Measurements from ENCODE around the gene CCDC68. TPM values are rescaled to one million over a fixed set of nuclear protein-coding genes. Genes with fewer than 3 reads are reported as not detected.

Gene CCDC68
- total RNA-seq, 1 experiment from 2014 or later, result 3.1 TPM

GRCh38 chr18:54957996-54958395 lies 1.3 kb downstream of the CCDC68 start:
- H3K9ac ChIP-seq (ENCODE audit: low read length), result no peak overlapping the region
- peak; percentile 34 for DNase-seq
- H4K20me1 ChIP-seq (ENCODE audit: low read length), result no peaks in the 10 kb centered on the region
- peak overlapping the region; percentile 97; the same call in 1 of the 2 replicates for H2AFZ ChIP-seq (ENCODE audit: low read length)
- no peak overlapping the region for H3K27ac ChIP-seq (ENCODE audit: low read length)
- TF ChIP-seq CTCF (conservative IDR thresholded peaks at IDR 0.05; ENCODE audit: low read depth, low read length) (no peak), EZH2phosphoT487 (IDR thresholded peaks at IDR 0.05; ENCODE audit: borderline replicate concordance, low read length) (no peak), EZH2 (IDR thresholded peaks at IDR 0.05; ENCODE audit: low read length, unreplicated experiment) (no peak)
- no peaks in the 10 kb centered on the region for H3F3A ChIP-seq (ENCODE audit: low read length, unreplicated experiment)
- peak overlapping the region; percentile 80; the same call in 1 of the 2 replicates for H3K4me3 ChIP-seq (ENCODE audit: low read length)
- no peaks in the 10 kb centered on the region for H3K9me3 ChIP-seq (ENCODE audit: low read length)
- H3K9me2 ChIP-seq (replicated peaks; ENCODE audit: low read length), result no peaks in the 10 kb centered on the region
- ChIA-PET CTCF (interaction anchor here (1.0 kb wide), 1 partner anchor 279 kb away, joined by 4 read pairs; no protein-coding TSS in a partner anchor), POLR2A (ENCODE audit: unreplicated experiment) (no interaction called here)
- no peaks in the 10 kb centered on the region for H3K27me3 ChIP-seq (ENCODE audit: low read length)
- peak overlapping the region; percentile 95 for H3K4me2 ChIP-seq (ENCODE audit: low read length)
- H3K36me3 ChIP-seq (ENCODE audit: low read depth, low read length), result no peaks in the 10 kb centered on the region
- ATAC-seq, result peak; percentile 5; the same call in 1 of the 2 replicates
- peaks cover 13% of the 10 kb centered on the region for H3K4me1 ChIP-seq (ENCODE audit: insufficient read depth, low read length)
- intact Hi-C loops (cut with micrococcal nuclease), result loop anchor here (10.0 kb wide), 1 partner anchor 403 kb away; no protein-coding TSS in a partner anchor
- no peaks in the 10 kb centered on the region for H3K79me2 ChIP-seq (ENCODE audit: low read length)
- no TSS peak for BruUV-seq (replicated peaks)

DNA sequence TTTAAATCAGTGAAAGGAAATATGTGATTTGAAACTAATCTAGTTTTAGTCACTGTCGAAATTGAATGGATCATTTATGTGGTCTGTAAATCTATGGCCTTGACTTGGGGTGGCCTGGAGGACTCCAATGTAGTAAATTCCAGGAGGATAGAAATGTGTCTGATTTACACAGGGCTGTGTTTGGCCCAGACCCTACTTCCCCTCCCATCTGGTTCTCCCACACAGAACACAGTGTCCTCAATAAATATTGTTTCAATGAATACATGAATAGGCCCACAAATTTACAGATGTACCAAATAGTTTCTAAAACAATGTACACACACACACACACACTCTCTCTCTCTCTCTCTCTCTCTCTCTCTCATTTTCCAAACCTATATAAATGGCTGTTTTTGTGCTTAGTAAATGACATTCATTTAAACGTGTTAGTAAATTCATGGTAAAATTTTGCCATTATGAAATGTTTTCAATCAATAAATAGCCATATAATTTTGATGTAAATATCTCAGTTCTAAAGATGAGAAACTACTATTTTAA lies 1.9 kb downstream of the CCDC68 start:
- ATAC-seq (no peak), DNase-seq (no peak)
- no peaks in the 10 kb centered on the region for H4K20me1 ChIP-seq (ENCODE audit: low read length)
- peaks cover 13% of the 10 kb centered on the region for H3K4me1 ChIP-seq (ENCODE audit: insufficient read depth, low read length)
- intact Hi-C loops (cut with micrococcal nuclease), result loop anchor here (10.0 kb wide), 1 partner anchor 403 kb away; no protein-coding TSS in a partner anchor
- no peaks in the 10 kb centered on the region for H3K36me3 ChIP-seq (ENCODE audit: low read depth, low read length)
- TF ChIP-seq EZH2 (IDR thresholded peaks at IDR 0.05; ENCODE audit: low read length, unreplicated experiment), result no peak
- no peak for TF ChIP-seq EZH2phosphoT487 (IDR thresholded peaks at IDR 0.05; ENCODE audit: borderline replicate concordance, low read length)
- TF ChIP-seq CTCF (conservative IDR thresholded peaks at IDR 0.05; ENCODE audit: low read depth, low read length), result no peak
- POLR2A ChIA-PET (ENCODE audit: unreplicated experiment), result no interaction called here
- H3K79me2 ChIP-seq (ENCODE audit: low read length), result no peaks in the 10 kb centered on the region
- H3K9me2 ChIP-seq (replicated peaks; ENCODE audit: low read length), result no peaks in the 10 kb centered on the region
- H3F3A ChIP-seq (ENCODE audit: low read length, unreplicated experiment), result no peaks in the 10 kb centered on the region
- no peak overlapping the region for H3K4me3 ChIP-seq (ENCODE audit: low read length)
- no peaks in the 10 kb centered on the region for H3K27me3 ChIP-seq (ENCODE audit: low read length)
- no peak overlapping the region for H2AFZ ChIP-seq (ENCODE audit: low read length)
- H3K9me3 ChIP-seq (ENCODE audit: low read length), result no peaks in the 10 kb centered on the region
- no peak overlapping the region for H3K27ac ChIP-seq (ENCODE audit: low read length)
- H3K9ac ChIP-seq (ENCODE audit: low read length), result no peak overlapping the region
- H3K4me2 ChIP-seq (ENCODE audit: low read length), result no peak overlapping the region
- no TSS peak for BruUV-seq (replicated peaks)
- CTCF ChIA-PET, result no interaction called here

- no peaks in the 10 kb centered on the region for H3K9me2 ChIP-seq (replicated peaks; ENCODE audit: low read length)
- ChIA-PET CTCF (no interaction called here), POLR2A (ENCODE audit: unreplicated experiment) (no interaction called here)
- H3K9ac ChIP-seq (ENCODE audit: low read length), result no peak overlapping the region
- H3K4me3 ChIP-seq (ENCODE audit: low read length), result no peak overlapping the region
- no peak for DNase-seq
- no peaks in the 10 kb centered on the region for H3F3A ChIP-seq (ENCODE audit: low read length, unreplicated experiment)
- H4K20me1 ChIP-seq (ENCODE audit: low read length), result no peaks in the 10 kb centered on the region
- H3K4me2 ChIP-seq (ENCODE audit: low read length), result no peak overlapping the region
- no peak overlapping the region for H3K27ac ChIP-seq (ENCODE audit: low read length)
- H3K9me3 ChIP-seq (ENCODE audit: low read length), result no peaks in the 10 kb centered on the region
- H3K79me2 ChIP-seq (ENCODE audit: low read length), result no peaks in the 10 kb centered on the region
- TF ChIP-seq EZH2 (IDR thresholded peaks at IDR 0.05; ENCODE audit: low read length, unreplicated experiment), result no peak
- no peak for TF ChIP-seq EZH2phosphoT487 (IDR thresholded peaks at IDR 0.05; ENCODE audit: borderline replicate concordance, low read length)
- no peak for TF ChIP-seq CTCF (conservative IDR thresholded peaks at IDR 0.05; ENCODE audit: low read depth, low read length)
- peaks cover 13% of the 10 kb centered on the region for H3K4me1 ChIP-seq (ENCODE audit: insufficient read depth, low read length)
- intact Hi-C loops (cut with micrococcal nuclease), result loop anchor here (10.0 kb wide), 1 partner anchor 402 kb away; no protein-coding TSS in a partner anchor
- no peaks in the 10 kb centered on the region for H3K27me3 ChIP-seq (ENCODE audit: low read length)
- no TSS peak for BruUV-seq (replicated peaks)
- H2AFZ ChIP-seq (ENCODE audit: low read length), result no peak overlapping the region
- ATAC-seq, result no peak
- no peaks in the 10 kb centered on the region for H3K36me3 ChIP-seq (ENCODE audit: low read depth, low read length)
Observed at GRCh38 chr18:54956506-54956905, 2.8 kb downstream of the CCDC68 start.
